Mesendoderm (in vitro differentiated cells): ENCODE results near the gene BBOX1.

Source experiments
- DNase-seq: peaks from one replicate; pipeline ENCODE4 v3.0.0; 2013
- H2AK5ac ChIP-seq: 2 replicates; pipeline ENCODE4 v1.6.1; 2013; ENCODE audit warnings: low read length, inconsistent platforms
- H2BK120ac ChIP-seq: 2 replicates; pipeline ENCODE4 v1.6.1; 2013; ENCODE audit warnings: low read depth, mild to moderate bottlenecking, low read length, moderate library complexity, mixed read lengths
- H2BK15ac ChIP-seq: replicated peaks from 2 replicates; pipeline ENCODE4 v1.6.1; 2013; ENCODE audit warnings: low read depth, mild to moderate bottlenecking, moderate library complexity
- H2BK5ac ChIP-seq: 2 replicates; pipeline ENCODE4 v1.6.1; 2013; ENCODE audit warnings: low read length, inconsistent platforms
- H3K18ac ChIP-seq: 2 replicates; pipeline ENCODE4 v1.6.1; 2013; ENCODE audit warnings: mild to moderate bottlenecking, low read length, mixed read lengths
- H3K23ac ChIP-seq: one replicate; pipeline ENCODE4 v1.6.1; 2013; ENCODE audit warnings: low read length
- H3K27ac ChIP-seq: 2 replicates; pipeline ENCODE4 v1.5.1; 2013; ENCODE audit warnings: low read depth, mild to moderate bottlenecking, inconsistent platforms, low read length, moderate library complexity
- H3K27me3 ChIP-seq: 2 replicates; pipeline ENCODE4 v1.6.1; 2013; ENCODE audit warnings: low read length, control low read depth, mild to moderate bottlenecking, inconsistent platforms; ENCODE audit not compliant: insufficient read depth, poor library complexity
- H3K36me3 ChIP-seq: 2 replicates; pipeline ENCODE4 v1.6.1; 2013; ENCODE audit warnings: low read length, inconsistent platforms; ENCODE audit not compliant: control insufficient read depth, insufficient read depth
- H3K4ac ChIP-seq: one replicate; pipeline ENCODE4 v1.6.1; 2013; ENCODE audit warnings: low read depth, mild to moderate bottlenecking, low read length, moderate library complexity
- H3K4me1 ChIP-seq: 2 replicates; pipeline ENCODE4 v1.6.1; 2013; ENCODE audit warnings: low read depth, low read length, inconsistent platforms; ENCODE audit not compliant: control insufficient read depth
- H3K4me2 ChIP-seq: 2 replicates; pipeline ENCODE4 v1.6.1; 2013; ENCODE audit warnings: low read length
- H3K4me3 ChIP-seq: 2 replicates; pipeline ENCODE4 v1.5.1; 2013; ENCODE audit warnings: mild to moderate bottlenecking, low read length
- H3K56ac ChIP-seq: one replicate; pipeline ENCODE4 v1.6.1; 2013; ENCODE audit warnings: low read length
- H3K79me1 ChIP-seq: 2 replicates; pipeline ENCODE4 v1.6.1; 2013; ENCODE audit warnings: low read length, inconsistent platforms
- H3K79me2 ChIP-seq: 2 replicates; pipeline ENCODE4 v1.6.1; 2013; ENCODE audit warnings: mild to moderate bottlenecking, low read length; ENCODE audit not compliant: control insufficient read depth, insufficient read depth
- H3K9ac ChIP-seq: 2 replicates; pipeline ENCODE4 v1.6.1; 2013; ENCODE audit warnings: low read length, inconsistent platforms
- H4K5ac ChIP-seq: one replicate; pipeline ENCODE4 v1.6.1; 2013; ENCODE audit warnings: low read length
- H4K8ac ChIP-seq: one replicate; pipeline ENCODE4 v1.6.1; 2013; ENCODE audit warnings: low read depth, mild to moderate bottlenecking, control low read depth, low read length, moderate library complexity
- WGBS: extraction: QIAGEN DNeasy Blood & Tissue Kit; methylation state at CpG from one replicate; pipeline ENCODE4 v1.1.7; 2013; ENCODE audit warnings: low lambda C conversion rate, missing lambda C conversion rate; ENCODE audit not compliant: insufficient coverage; ENCODE audit errors: extremely low coverage; 5-methylcytosine and 5-hydroxymethylcytosine counted together

The BBOX1 gene

GRCh38 chr11:27097551-27097950, 56.9 kb downstream of the BBOX1 start:
- H3K79me1 ChIP-seq, result no peaks in the 10 kb centered on the region
- no peak overlapping the region for H2BK120ac ChIP-seq
- no peak for DNase-seq

GRCh38 chr11:27100534-27100933, 59.9 kb downstream of the BBOX1 start:
- H3K36me3 ChIP-seq, result no peaks in the 10 kb centered on the region
- H3K27me3 ChIP-seq, result no peaks in the 10 kb centered on the region
- DNase-seq, result no peak
- H3K4me2 ChIP-seq, result no peak overlapping the region
- H3K4ac ChIP-seq, result no peak overlapping the region
- H2BK15ac ChIP-seq, result no peak overlapping the region
- no peaks in the 10 kb centered on the region for H3K4me1 ChIP-seq
- H4K5ac ChIP-seq, result no peak overlapping the region
- no peaks in the 10 kb centered on the region for H3K79me2 ChIP-seq
- H3K56ac ChIP-seq, result no peak overlapping the region
- no peaks in the 10 kb centered on the region for H3K79me1 ChIP-seq
- H3K23ac ChIP-seq, result no peak overlapping the region
- no peak overlapping the region for H2BK5ac ChIP-seq
- no peak overlapping the region for H2AK5ac ChIP-seq
- H2BK120ac ChIP-seq, result no peak overlapping the region
- H4K8ac ChIP-seq, result no peak overlapping the region
- H3K27ac ChIP-seq, result no peak overlapping the region
- no peak overlapping the region for H3K9ac ChIP-seq
- H3K18ac ChIP-seq, result no peak overlapping the region
- H3K4me3 ChIP-seq, result no peak overlapping the region

More at GRCh38 chr11:27097551-27097950, 56.9 kb downstream of the BBOX1 start:
- H2AK5ac ChIP-seq, result no peak overlapping the region
- H4K5ac ChIP-seq, result no peak overlapping the region
- no peak overlapping the region for H3K18ac ChIP-seq
- H3K23ac ChIP-seq, result no peak overlapping the region
- H3K4me3 ChIP-seq, result no peak overlapping the region
- WGBS, result no CpG with 5 or more reads among the region's 4 CpGs
- no peak overlapping the region for H3K27ac ChIP-seq
- no peak overlapping the region for H2BK5ac ChIP-seq
- no peak overlapping the region for H4K8ac ChIP-seq
- H3K79me2 ChIP-seq, result no peaks in the 10 kb centered on the region
- H3K4ac ChIP-seq, result no peak overlapping the region
- H3K9ac ChIP-seq, result no peak overlapping the region
- H2BK15ac ChIP-seq, result no peak overlapping the region
- H3K4me1 ChIP-seq, result no peaks in the 10 kb centered on the region
- H3K36me3 ChIP-seq, result no peaks in the 10 kb centered on the region
- H3K4me2 ChIP-seq, result no peak overlapping the region
- H3K56ac ChIP-seq, result no peak overlapping the region
- H3K27me3 ChIP-seq, result no peaks in the 10 kb centered on the region

GRCh38 chr11:27107548-27107947, 66.9 kb downstream of the BBOX1 start:
- no peak overlapping the region for H3K9ac ChIP-seq
- H3K4me3 ChIP-seq, result no peak overlapping the region
- no peaks in the 10 kb centered on the region for H3K27me3 ChIP-seq
- H3K18ac ChIP-seq, result no peak overlapping the region
- H2AK5ac ChIP-seq, result no peak overlapping the region
- no peaks in the 10 kb centered on the region for H3K79me1 ChIP-seq
- H3K27ac ChIP-seq, result no peak overlapping the region
- no peak overlapping the region for H4K5ac ChIP-seq
- H4K8ac ChIP-seq, result no peak overlapping the region
- no peak overlapping the region for H2BK120ac ChIP-seq
- no peak overlapping the region for H3K4ac ChIP-seq
- no peak overlapping the region for H2BK15ac ChIP-seq
- H3K79me2 ChIP-seq, result no peaks in the 10 kb centered on the region
- no peak overlapping the region for H3K4me2 ChIP-seq
- H3K36me3 ChIP-seq, result no peaks in the 10 kb centered on the region
- no peak overlapping the region for H2BK5ac ChIP-seq
- no peak for DNase-seq
- no peaks in the 10 kb centered on the region for H3K4me1 ChIP-seq
- no peak overlapping the region for H3K56ac ChIP-seq
- no peak overlapping the region for H3K23ac ChIP-seq

GRCh38 chr11:27108809-27109208, 68.2 kb downstream of the BBOX1 start:
- no peaks in the 10 kb centered on the region for H3K36me3 ChIP-seq
- no CpG with 5 or more reads among the region's 4 CpGs for WGBS
- no peak overlapping the region for H4K5ac ChIP-seq
- H2BK15ac ChIP-seq, result no peak overlapping the region
- H3K79me2 ChIP-seq, result no peaks in the 10 kb centered on the region
- DNase-seq, result no peak
- no peak overlapping the region for H3K4me3 ChIP-seq
- no peak overlapping the region for H2BK5ac ChIP-seq
- no peak overlapping the region for H2BK120ac ChIP-seq
- H4K8ac ChIP-seq, result no peak overlapping the region
- no peaks in the 10 kb centered on the region for H3K4me1 ChIP-seq
- H2AK5ac ChIP-seq, result no peak overlapping the region
- H3K9ac ChIP-seq, result no peak overlapping the region
- no peak overlapping the region for H3K18ac ChIP-seq
- no peak overlapping the region for H3K4me2 ChIP-seq
- no peaks in the 10 kb centered on the region for H3K27me3 ChIP-seq
- no peak overlapping the region for H3K23ac ChIP-seq
- H3K79me1 ChIP-seq, result no peaks in the 10 kb centered on the region
- H3K56ac ChIP-seq, result no peak overlapping the region
- no peak overlapping the region for H3K27ac ChIP-seq
- H3K4ac ChIP-seq, result no peak overlapping the region

- Histone ChIP-seq H3K79me2 (no peaks in the 10 kb centered on the region), H4K8ac (no peak overlapping the region), H2BK15ac (no peak overlapping the region), H3K36me3 (no peaks in the 10 kb centered on the region), H2BK5ac (no peak overlapping the region), H3K9ac (no peak overlapping the region), H3K18ac (no peak overlapping the region), H3K4ac (no peak overlapping the region), H3K23ac (no peak overlapping the region), H3K27ac (no peak overlapping the region), H3K4me2 (no peak overlapping the region), H3K56ac (no peak overlapping the region), H3K4me1 (no peaks in the 10 kb centered on the region), H3K79me1 (no peaks in the 10 kb centered on the region), H3K4me3 (no peak overlapping the region), H2AK5ac (no peak overlapping the region), H4K5ac (no peak overlapping the region), H3K27me3 (no peaks in the 10 kb centered on the region), H2BK120ac (no peak overlapping the region)
- no CpG with 5 or more reads among the region's 2 CpGs for WGBS
- DNase-seq, result no peak
Measured at GRCh38 chr11:27111896-27112295, 71.3 kb downstream of the BBOX1 start.

GRCh38 chr11:27112946-27113345, 72.3 kb downstream of the BBOX1 start:
- Histone ChIP-seq H3K4me3 (no peak overlapping the region), H4K5ac (no peak overlapping the region), H3K4me1 (no peaks in the 10 kb centered on the region), H2BK120ac (no peak overlapping the region), H3K27me3 (no peaks in the 10 kb centered on the region), H3K18ac (no peak overlapping the region), H3K9ac (no peak overlapping the region), H2AK5ac (no peak overlapping the region), H3K4ac (no peak overlapping the region), H3K4me2 (no peak overlapping the region), H3K23ac (no peak overlapping the region), H2BK5ac (no peak overlapping the region), H3K79me2 (no peaks in the 10 kb centered on the region), H2BK15ac (no peak overlapping the region), H3K79me1 (no peaks in the 10 kb centered on the region), H3K36me3 (no peaks in the 10 kb centered on the region), H4K8ac (no peak overlapping the region), H3K56ac (no peak overlapping the region), H3K27ac (no peak overlapping the region)
- no CpG with 5 or more reads among the region's 1 CpG for WGBS
- DNase-seq, result no peak
